Stimulated activated CD8-positive, alpha-beta memory T cell treated with anti-CD3 and anti-CD28 coated beads, Interleukin-15, amount 100 ng/mL, for 48 hours (primary cell): ENCODE data around the gene ARL4D.
"Not testable (repeated sequence)": the region's sequence is repeated elsewhere in the genome, so short reads cannot be mapped to it uniquely, and the experiment has no call there.

Experiments used
- DNase-seq, 2 donors: peaks; one replicate each; pipeline ENCODE4 v3.0.0-alpha.2; 2020; ENCODE audit warnings: low read depth in 2 of 2

ARL4D gene

GRCh38 chr17:43398724-43399595, at the start of gene ARL4D:
Gene ARL4D, plus strand, starts transcription at chr17:43398993. Its CDS starts 740 bp downstream, at chr17:43399733.
- DNase-seq, result peak; percentile 64 to 66

- no peak for DNase-seq
These were observed 49.7 kb upstream of the ARL4D start for GRCh38 chr17:43349142-43349541.

GRCh38 chr17:43350888-43351361, 47.9 kb upstream of the ARL4D start:
- no peak for DNase-seq

GRCh38 chr17:43351691-43352090, 47.1 kb upstream of the ARL4D start:
- no peak for DNase-seq

GRCh38 chr17:43352579-43353331, 46.0 kb upstream of the ARL4D start:
- DNase-seq, result no peak

GRCh38 chr17:43353393-43353792, 45.4 kb upstream of the ARL4D start:
- DNase-seq, result no peak

GRCh38 chr17:43354371-43354770, 44.4 kb upstream of the ARL4D start:
- no peak for DNase-seq

GRCh38 chr17:43356450-43356849, 42.3 kb upstream of the ARL4D start:
- no peak for DNase-seq

GRCh38 chr17:43356999-43357398, 41.8 kb upstream of the ARL4D start:
- DNase-seq, result no peak

- DNase-seq, result no peak
These were observed 39.2 kb upstream of the ARL4D start for GRCh38 chr17:43359469-43360110.

GRCh38 chr17:43360376-43360738, 38.4 kb upstream of the ARL4D start:
- peak; percentile 63 to 73 for DNase-seq

GRCh38 chr17:43360739-43361505, 37.9 kb upstream of the ARL4D start:
- peak; percentile 83 to 85 for DNase-seq

- DNase-seq, result no peak
These were observed 35.4 kb upstream of the ARL4D start for GRCh38 chr17:43363181-43363925.

GRCh38 chr17:43363926-43364285, 34.9 kb upstream of the ARL4D start:
- DNase-seq, result no peak

GRCh38 chr17:43365356-43365755, 33.4 kb upstream of the ARL4D start:
- no peak for DNase-seq

GRCh38 chr17:43365921-43366320, 32.9 kb upstream of the ARL4D start:
- not testable (repeated sequence) for DNase-seq

- DNase-seq, result peak in 1 of 2 donors; percentile 27
These were observed 31.7 kb upstream of the ARL4D start for GRCh38 chr17:43366891-43367736.

- peak; percentile 19 to 27 for DNase-seq
These were observed 31.0 kb upstream of the ARL4D start for GRCh38 chr17:43367737-43368242.

- peak; percentile 44 to 49 for DNase-seq
These were observed 29.9 kb upstream of the ARL4D start for GRCh38 chr17:43368740-43369506.
